Activated CD4-positive, alpha-beta memory T cell treated with anti-CD3 and anti-CD28 coated beads, Interleukin-2, amount 10 ng/mL, durations not matched to agents 7 days and 5 days (primary cell): ENCODE measurements around the gene CST7. TPM values are rescaled to one million over a fixed set of nuclear protein-coding genes. Genes with fewer than 3 reads are reported as not detected.

Source experiments
- CTCF ChIA-PET: fragments of 350-600 bp; sonication (Branson Sonifier 250); formaldehyde crosslinking; loops from one replicate; lab custom pipeline; 2021; ENCODE audit warnings: antibody characterized with exemption, inconsistent platforms; lab: Charles Lee
- POLR2A ChIA-PET: fragments of 350-600 bp; sonication (Branson Sonifier 250); formaldehyde crosslinking; loops from one replicate; lab custom pipeline; 2021; ENCODE audit warnings: antibody characterized with exemption; lab: Charles Lee
- DNase-seq: peaks from one replicate; pipeline ENCODE4 v3.0.0-alpha.2; 2020
- H3K27ac Mint-ChIP-seq: one replicate; pipeline ENCODE4 v1.8.0; 2021; ENCODE audit warnings: mild to moderate bottlenecking, mixed read lengths
- H3K27me3 Mint-ChIP-seq: one replicate; pipeline ENCODE4 v1.8.0; 2021; ENCODE audit warnings: mixed read lengths
- H3K36me3 Mint-ChIP-seq: one replicate; pipeline ENCODE4 v1.8.0; 2021; ENCODE audit warnings: low read depth, mixed read lengths
- H3K4me1 Mint-ChIP-seq: one replicate; pipeline ENCODE4 v1.8.0; 2021; ENCODE audit warnings: mixed read lengths
- H3K4me3 Mint-ChIP-seq: one replicate; pipeline ENCODE4 v1.8.0; 2021; ENCODE audit warnings: mild to moderate bottlenecking, mixed read lengths
- H3K9me3 Mint-ChIP-seq: one replicate; pipeline ENCODE4 v1.8.0; 2021; ENCODE audit warnings: mixed read lengths
- total RNA-seq, 2 experiments: library from RNA; stranded (reverse); gene quantifications; one replicate each; pipeline ENCODE4 v1.2.3, GENCODE V29; 2021

Gene CST7
- total RNA-seq, 2 experiments from 2014 or later: 178 to 182 TPM

- POLR2A ChIA-PET: no interaction called here
- Mint-ChIP-seq H3K27me3 (no peaks in the 10 kb centered on the region), H3K4me3 (no peak overlapping the region), H3K27ac (no peak overlapping the region), H3K9me3 (peaks cover 19% of the 10 kb centered on the region), H3K4me1 (peaks cover 19% of the 10 kb centered on the region), H3K36me3 (peaks cover 89% of the 10 kb centered on the region)
- CTCF ChIA-PET: interaction anchor here (1.1 kb wide), 1 partner anchor 16 kb away, joined by 3 read pairs; no protein-coding TSS in a partner anchor
- DNase-seq: no peak
These were observed 28.3 kb downstream of the CST7 start for GRCh38 chr20:24977336-24977735.

GRCh38 chr20:24977797-24978196, 28.7 kb downstream of the CST7 start:
- Mint-ChIP-seq H3K4me3 (no peak overlapping the region), H3K27ac (no peak overlapping the region), H3K9me3 (peaks cover 19% of the 10 kb centered on the region), H3K27me3 (no peaks in the 10 kb centered on the region), H3K4me1 (peaks cover 23% of the 10 kb centered on the region), H3K36me3 (peaks cover 91% of the 10 kb centered on the region)
- ChIA-PET POLR2A (interaction anchor here (0.6 kb wide), 1 partner anchor 262 kb away, joined by 3 read pairs; no protein-coding TSS in a partner anchor), CTCF (interaction anchor here (1.1 kb wide), 1 partner anchor 17 kb away, joined by 3 read pairs; no protein-coding TSS in a partner anchor)
- DNase-seq: peak; percentile 7

- Mint-ChIP-seq H3K4me1 (peaks cover 24% of the 10 kb centered on the region), H3K27me3 (no peaks in the 10 kb centered on the region), H3K27ac (no peak overlapping the region), H3K4me3 (no peak overlapping the region), H3K9me3 (peaks cover 19% of the 10 kb centered on the region), H3K36me3 (peaks cover 91% of the 10 kb centered on the region)
- POLR2A ChIA-PET: interaction anchor here (0.6 kb wide), 1 partner anchor 261 kb away, joined by 3 read pairs; no protein-coding TSS in a partner anchor
- CTCF ChIA-PET: interaction anchor here (1.1 kb wide), 1 partner anchor 17 kb away, joined by 3 read pairs; no protein-coding TSS in a partner anchor
- DNase-seq: no peak
These were observed 29.4 kb downstream of the CST7 start for GRCh38 chr20:24978513-24978912.

GRCh38 chr20:24979036-24979960, 30.2 kb downstream of the CST7 start:
- POLR2A ChIA-PET: interaction anchor here (1.1 kb wide), 1 partner anchor 8 kb away, joined by 3 read pairs; no protein-coding TSS in a partner anchor
- H3K27me3 Mint-ChIP-seq: no peaks in the 10 kb centered on the region
- peaks cover 90% of the 10 kb centered on the region for H3K36me3 Mint-ChIP-seq
- peaks cover 24% of the 10 kb centered on the region for H3K4me1 Mint-ChIP-seq
- CTCF ChIA-PET: interaction anchor here (0.8 kb wide), 1 partner anchor 18 kb away, joined by 4 read pairs; no protein-coding TSS in a partner anchor
- DNase-seq: peak; percentile 8
- H3K4me3 Mint-ChIP-seq: no peak overlapping the region
- H3K9me3 Mint-ChIP-seq: peaks cover 19% of the 10 kb centered on the region
- H3K27ac Mint-ChIP-seq: no peak overlapping the region

GRCh38 chr20:24980291-24981053, 31.4 kb downstream of the CST7 start:
- peak; percentile 12 for DNase-seq
- peaks cover 86% of the 10 kb centered on the region for H3K36me3 Mint-ChIP-seq
- ChIA-PET POLR2A (interaction anchor here (1.1 kb wide), 1 partner anchor 9 kb away, joined by 3 read pairs; no protein-coding TSS in a partner anchor), CTCF (interaction anchor here (0.8 kb wide), 1 partner anchor 20 kb away, joined by 4 read pairs; no protein-coding TSS in a partner anchor)
- H3K27ac Mint-ChIP-seq: no peak overlapping the region
- peaks cover 33% of the 10 kb centered on the region for H3K4me1 Mint-ChIP-seq
- no peaks in the 10 kb centered on the region for H3K27me3 Mint-ChIP-seq
- H3K4me3 Mint-ChIP-seq: no peak overlapping the region
- peaks cover 17% of the 10 kb centered on the region for H3K9me3 Mint-ChIP-seq

- POLR2A ChIA-PET: no interaction called here
These were observed 32.2 kb downstream of the CST7 start for GRCh38 chr20:24981282-24981681.

GRCh38 chr20:24981790-24982189, 32.7 kb downstream of the CST7 start:
- Mint-ChIP-seq H3K4me3 (no peak overlapping the region), H3K27me3 (no peaks in the 10 kb centered on the region), H3K4me1 (peaks cover 43% of the 10 kb centered on the region), H3K27ac (peak overlapping the region; percentile 45), H3K9me3 (peaks cover 10% of the 10 kb centered on the region), H3K36me3 (peaks cover 72% of the 10 kb centered on the region)
- ChIA-PET POLR2A (interaction anchor here (0.7 kb wide), 1 partner anchor 11 kb away, joined by 3 read pairs; the partner anchor contains the start of gene APMAP), CTCF (no interaction called here)
- DNase-seq: no peak

More at GRCh38 chr20:24981282-24981681, 32.2 kb downstream of the CST7 start:
- CTCF ChIA-PET: no interaction called here
- H3K36me3 Mint-ChIP-seq: peaks cover 77% of the 10 kb centered on the region
- H3K9me3 Mint-ChIP-seq: peaks cover 13% of the 10 kb centered on the region
- H3K27me3 Mint-ChIP-seq: no peaks in the 10 kb centered on the region
- peak overlapping the region; percentile 45 for H3K27ac Mint-ChIP-seq
- no peak for DNase-seq
- H3K4me3 Mint-ChIP-seq: no peak overlapping the region
- peaks cover 40% of the 10 kb centered on the region for H3K4me1 Mint-ChIP-seq

- DNase-seq: no peak
- no peak overlapping the region for H3K27ac Mint-ChIP-seq
- CTCF ChIA-PET: interaction anchor here (1.1 to 1.6 kb wide), 2 partner anchors 53 to 66 kb away, joined by 3 to 4 read pairs; no protein-coding TSS in a partner anchor
- POLR2A ChIA-PET: interaction anchor here (0.9 kb wide), 1 partner anchor 74 kb away, joined by 3 read pairs; the partner anchor contains the start of gene ACSS1
- peaks cover 10% of the 10 kb centered on the region for H3K9me3 Mint-ChIP-seq
- H3K4me3 Mint-ChIP-seq: no peak overlapping the region
- peaks cover 55% of the 10 kb centered on the region for H3K4me1 Mint-ChIP-seq
- H3K27me3 Mint-ChIP-seq: no peaks in the 10 kb centered on the region
- peaks cover 62% of the 10 kb centered on the region for H3K36me3 Mint-ChIP-seq
These were observed 34.8 kb downstream of the CST7 start for GRCh38 chr20:24983896-24984295.

- DNase-seq: no peak
- peaks cover 62% of the 10 kb centered on the region for H3K4me1 Mint-ChIP-seq
- ChIA-PET CTCF (no interaction called here), POLR2A (interaction anchor here (1.1 kb wide), 1 partner anchor 74 kb away, joined by 3 read pairs; no protein-coding TSS in a partner anchor)
- no peaks in the 10 kb centered on the region for H3K27me3 Mint-ChIP-seq
- H3K27ac Mint-ChIP-seq: no peak overlapping the region
- peaks cover 56% of the 10 kb centered on the region for H3K36me3 Mint-ChIP-seq
- H3K4me3 Mint-ChIP-seq: no peak overlapping the region
- peaks cover 3% of the 10 kb centered on the region for H3K9me3 Mint-ChIP-seq
These were observed 36.0 kb downstream of the CST7 start for GRCh38 chr20:24984961-24985640.

- peaks cover 68% of the 10 kb centered on the region for H3K4me1 Mint-ChIP-seq
- CTCF ChIA-PET: no interaction called here
- no peak for DNase-seq
- H3K36me3 Mint-ChIP-seq: peaks cover 55% of the 10 kb centered on the region
- no peaks in the 10 kb centered on the region for H3K27me3 Mint-ChIP-seq
- H3K27ac Mint-ChIP-seq: no peak overlapping the region
- POLR2A ChIA-PET: interaction anchor here (1.1 kb wide), 1 partner anchor 73 kb away, joined by 3 read pairs; no protein-coding TSS in a partner anchor
- no peaks in the 10 kb centered on the region for H3K9me3 Mint-ChIP-seq
- no peak overlapping the region for H3K4me3 Mint-ChIP-seq
These were observed 36.7 kb downstream of the CST7 start for GRCh38 chr20:24985802-24986201.

GRCh38 chr20:24986436-24987015, 37.5 kb downstream of the CST7 start:
- POLR2A ChIA-PET: no interaction called here
- Mint-ChIP-seq H3K36me3 (peaks cover 53% of the 10 kb centered on the region), H3K27ac (no peak overlapping the region)

More at GRCh38 chr20:24986436-24987015, 37.5 kb downstream of the CST7 start:
- Mint-ChIP-seq H3K9me3 (no peaks in the 10 kb centered on the region), H3K4me3 (no peak overlapping the region), H3K4me1 (peaks cover 68% of the 10 kb centered on the region), H3K27me3 (no peaks in the 10 kb centered on the region)
- CTCF ChIA-PET: no interaction called here
- DNase-seq: no peak
